Liver (tissue), 3 donors: ENCODE results near the gene ZNF326.

ENCODE experiments used
- EGR1 ChIP-seq, 2 donors: IDR thresholded peaks; 2 replicates each; pipeline ENCODE4 v1.6.1; 2016 to 2018; ENCODE audit warnings: antibody characterized with exemption in 2 of 2, low read depth in 2 of 2
- JUND ChIP-seq, 2 donors: IDR thresholded peaks; 2 replicates each; pipeline ENCODE4 v1.6.1; 2016; ENCODE audit warnings: antibody characterized with exemption in 2 of 2
- MAX ChIP-seq: IDR thresholded peaks from 2 replicates; pipeline ENCODE4 v1.6.1; 2016; ENCODE audit warnings: antibody characterized with exemption
- RAD21 ChIP-seq, 2 donors: IDR thresholded peaks; 2 replicates each; pipeline ENCODE4 v1.6.1; 2016; ENCODE audit warnings: antibody characterized with exemption in 2 of 2, mild to moderate bottlenecking in 2 of 2
- TAF1 ChIP-seq: conservative IDR thresholded peaks from 2 replicates; pipeline ENCODE4 v1.6.1; 2016; ENCODE audit warnings: antibody characterized with exemption, mild to moderate bottlenecking
- YY1 ChIP-seq: IDR thresholded peaks from 2 replicates; pipeline ENCODE4 v1.6.1; 2016; ENCODE audit warnings: antibody characterized with exemption, mild to moderate bottlenecking
- TF ChIP-seq, protein P1 (sequence below): fragments of 150-350 bp; IDR thresholded peaks from 2 replicates; pipeline ENCODE4 v1.5.1; 2017; ENCODE audit warnings: improper control_type of control experiment, low read depth, low read length; ENCODE audit not compliant: missing input control
- donor health status: healthy.
- donor health status: healthy.

GRCh38 chr1:89962742-89963075, 32.2 kb upstream of the ZNF326 start:
- TF ChIP-seq TAF1 (no peak), YY1 (no peak), JUND (IDR thresholded peaks at IDR 0.05) (no peak), MAX (no peak), EGR1 (IDR thresholded peaks at IDR 0.05; ENCODE audit: low read depth in 2 of 2) (no peak), RAD21 (IDR thresholded peaks at IDR 0.05) (no peak)
- TF ChIP-seq, protein P1, sequence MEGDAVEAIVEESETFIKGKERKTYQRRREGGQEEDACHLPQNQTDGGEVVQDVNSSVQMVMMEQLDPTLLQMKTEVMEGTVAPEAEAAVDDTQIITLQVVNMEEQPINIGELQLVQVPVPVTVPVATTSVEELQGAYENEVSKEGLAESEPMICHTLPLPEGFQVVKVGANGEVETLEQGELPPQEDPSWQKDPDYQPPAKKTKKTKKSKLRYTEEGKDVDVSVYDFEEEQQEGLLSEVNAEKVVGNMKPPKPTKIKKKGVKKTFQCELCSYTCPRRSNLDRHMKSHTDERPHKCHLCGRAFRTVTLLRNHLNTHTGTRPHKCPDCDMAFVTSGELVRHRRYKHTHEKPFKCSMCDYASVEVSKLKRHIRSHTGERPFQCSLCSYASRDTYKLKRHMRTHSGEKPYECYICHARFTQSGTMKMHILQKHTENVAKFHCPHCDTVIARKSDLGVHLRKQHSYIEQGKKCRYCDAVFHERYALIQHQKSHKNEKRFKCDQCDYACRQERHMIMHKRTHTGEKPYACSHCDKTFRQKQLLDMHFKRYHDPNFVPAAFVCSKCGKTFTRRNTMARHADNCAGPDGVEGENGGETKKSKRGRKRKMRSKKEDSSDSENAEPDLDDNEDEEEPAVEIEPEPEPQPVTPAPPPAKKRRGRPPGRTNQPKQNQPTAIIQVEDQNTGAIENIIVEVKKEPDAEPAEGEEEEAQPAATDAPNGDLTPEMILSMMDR: no peak
